Natural killer cell treated with Interleukin-12 subunit alpha and Interleukin-12 subunit beta and Interleukin-15 and Interleukin-18, amount 100 ng/mL, for 72 hours (primary cell): Measurements from ENCODE around the gene ULBP3. TPM values are rescaled to one million over a fixed set of nuclear protein-coding genes. Genes with fewer than 3 reads are reported as not detected.
A peak's percentile ranks its signal among the peaks of the same experiment; 100 is the strongest.

Experiments used
- ATAC-seq, 2 donors: fragments of 150-1000 bp; cut with Tn5 transposase in 1 of 2; sonication (Bioruptor Pico), chemical (Tn5 transposase) in 1 of 2; 2 replicates each; pipeline ENCODE4 v1.10.0; 2021
- DNase-seq: peaks from one replicate; pipeline ENCODE4 v3.0.0; 2022; ENCODE audit warnings: low spot score
- H3K27ac Mint-ChIP-seq, 2 donors: 1 replicate in 1 of 2; 2 replicates in 1 of 2; pipeline ENCODE4 v1.8.0; 2022; ENCODE audit warnings: mixed read lengths in 2 of 2, mild to moderate bottlenecking in 1 of 2, moderate library complexity in 1 of 2
- H3K27me3 Mint-ChIP-seq, 2 donors: 1 replicate in 1 of 2; 2 replicates in 1 of 2; pipeline ENCODE4 v1.8.0; 2022; ENCODE audit warnings: mixed read lengths in 2 of 2
- H3K36me3 Mint-ChIP-seq: one replicate; pipeline ENCODE4 v1.8.0; 2022; ENCODE audit warnings: mixed read lengths
- H3K4me1 Mint-ChIP-seq, 2 donors: 1 replicate in 1 of 2; 2 replicates in 1 of 2; pipeline ENCODE4 v1.8.0; 2022; ENCODE audit warnings: low read depth in 2 of 2, mixed read lengths in 2 of 2, mild to moderate bottlenecking in 1 of 2
- H3K4me3 Mint-ChIP-seq: one replicate; pipeline ENCODE4 v1.8.0; 2022; ENCODE audit warnings: mixed read lengths
- H3K9me3 Mint-ChIP-seq: 2 replicates; pipeline ENCODE4 v1.8.0; 2022; ENCODE audit warnings: mixed read lengths
- total RNA-seq, 2 donors: library from RNA; stranded (reverse); gene quantifications; one replicate each; pipeline ENCODE4 v1.2.3, GENCODE V29; 2022

ULBP3 gene
- under 1 TPM; 0.45 to 0.98 TPM for total RNA-seq

- no peaks in the 10 kb centered on the region for H3K9me3 Mint-ChIP-seq
Measured at GRCh38 chr6:150068720-150069648, at the start of gene ULBP3. Gene ULBP3 (minus strand): TSS chr6:150069121. CDS start chr6:150069066, 55 bp downstream.

GRCh38 chr6:150118627-150119026 is 49.7 kb upstream of the ULBP3 start:
- no peaks in the 10 kb centered on the region for H3K36me3 Mint-ChIP-seq

More at GRCh38 chr6:150068720-150069648, at the start of gene ULBP3:
- peaks cover 6 to 7% of the 10 kb centered on the region in 2 donors for H3K27me3 Mint-ChIP-seq
- H3K4me1 Mint-ChIP-seq: peaks cover 16 to 18% of the 10 kb centered on the region in 2 donors
- ATAC-seq (peak; percentile 90 to 95), DNase-seq (peak; percentile 78)
- no peak within 1 kb of the TSS for H3K27ac Mint-ChIP-seq
- peak within 1 kb of the TSS; percentile 77 for H3K4me3 Mint-ChIP-seq
- no peaks in the 10 kb centered on the region for H3K36me3 Mint-ChIP-seq

DNA sequence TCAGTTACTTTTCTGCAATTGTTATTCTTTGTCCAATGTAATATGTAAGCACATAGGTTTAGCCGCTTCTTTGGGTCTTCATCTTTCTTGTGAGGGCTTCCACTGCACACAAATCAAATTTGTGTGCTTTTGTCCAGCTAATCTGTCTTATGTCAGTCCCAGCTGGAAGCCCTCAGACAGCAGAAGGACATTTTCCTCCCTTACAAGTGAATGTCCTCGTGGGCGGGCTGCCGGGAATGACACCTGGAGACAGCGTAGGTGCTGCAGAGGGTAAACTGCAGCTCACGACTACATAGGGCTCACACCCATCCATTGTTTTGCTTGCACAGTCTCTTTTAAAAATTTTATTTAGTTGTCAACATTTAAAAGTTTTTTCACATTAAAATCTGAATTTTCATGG is 49.3 kb upstream of the ULBP3 start:
- DNase-seq (no peak), ATAC-seq (no peak)
- Mint-ChIP-seq H3K36me3 (no peaks in the 10 kb centered on the region), H3K9me3 (no peaks in the 10 kb centered on the region), H3K27ac (no peak overlapping the region), H3K4me3 (no peak overlapping the region), H3K27me3 (peaks cover 2 to 9% of the 10 kb centered on the region in 2 donors), H3K4me1 (peaks cover 13 to 18% of the 10 kb centered on the region in 2 donors)

More at GRCh38 chr6:150118627-150119026, 49.7 kb upstream of the ULBP3 start:
- ATAC-seq (no peak), DNase-seq (no peak)
- H3K4me3 Mint-ChIP-seq: no peak overlapping the region
- peaks cover 13 to 22% of the 10 kb centered on the region in 2 donors for H3K4me1 Mint-ChIP-seq
- H3K27ac Mint-ChIP-seq: no peak overlapping the region
- H3K9me3 Mint-ChIP-seq: no peaks in the 10 kb centered on the region
- H3K27me3 Mint-ChIP-seq: peaks cover 2 to 13% of the 10 kb centered on the region in 2 donors

DNA sequence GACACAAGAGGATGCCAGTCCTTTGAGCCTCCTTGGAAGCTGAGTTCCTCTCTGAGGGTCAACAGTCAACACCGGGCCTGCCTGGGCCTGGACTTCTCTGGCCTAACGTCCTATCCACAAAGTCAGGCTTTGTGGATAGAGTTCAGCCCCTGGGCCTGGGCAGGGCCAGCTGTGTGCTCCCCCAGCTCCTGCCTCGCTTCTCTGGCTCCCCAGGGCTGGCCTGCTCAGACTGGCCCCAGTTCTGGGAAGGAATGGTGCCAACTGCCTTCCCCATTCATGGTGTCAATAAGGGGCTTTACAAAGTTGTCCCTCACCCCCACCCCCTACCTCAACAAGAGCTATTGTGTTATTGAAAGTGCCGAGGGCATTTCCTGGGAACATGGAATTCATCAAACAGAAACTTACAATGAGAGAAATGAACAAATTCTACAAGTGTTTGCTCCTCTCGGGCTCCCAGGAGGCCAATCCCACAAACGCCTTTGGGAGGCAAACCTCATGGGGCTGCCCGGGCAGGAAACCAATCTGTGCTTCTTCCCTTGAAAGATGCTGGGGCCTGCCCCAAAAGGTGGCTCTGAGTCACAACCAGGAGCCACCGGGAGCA is 47.4 kb upstream of the ULBP3 start:
- no peak overlapping the region for H3K4me3 Mint-ChIP-seq
- H3K27me3 Mint-ChIP-seq: peaks cover 4 to 9% of the 10 kb centered on the region in 2 donors
- ATAC-seq: no peak

GRCh38 chr6:150115769-150116168 is 46.8 kb upstream of the ULBP3 start:
- Mint-ChIP-seq H3K4me3 (no peak overlapping the region), H3K4me1 (peaks cover 13 to 17% of the 10 kb centered on the region in 2 donors), H3K9me3 (no peaks in the 10 kb centered on the region), H3K36me3 (no peaks in the 10 kb centered on the region), H3K27me3 (peaks cover 9 to 11% of the 10 kb centered on the region in 2 donors), H3K27ac (no peak overlapping the region)
- DNase-seq: no peak
- no peak for ATAC-seq

More for the DNA sequence above, 47.4 kb upstream of the ULBP3 start:
- no peak for DNase-seq
- Mint-ChIP-seq H3K36me3 (no peaks in the 10 kb centered on the region), H3K4me1 (peaks cover 13 to 17% of the 10 kb centered on the region in 2 donors), H3K9me3 (no peaks in the 10 kb centered on the region), H3K27ac (no peak overlapping the region)

DNA sequence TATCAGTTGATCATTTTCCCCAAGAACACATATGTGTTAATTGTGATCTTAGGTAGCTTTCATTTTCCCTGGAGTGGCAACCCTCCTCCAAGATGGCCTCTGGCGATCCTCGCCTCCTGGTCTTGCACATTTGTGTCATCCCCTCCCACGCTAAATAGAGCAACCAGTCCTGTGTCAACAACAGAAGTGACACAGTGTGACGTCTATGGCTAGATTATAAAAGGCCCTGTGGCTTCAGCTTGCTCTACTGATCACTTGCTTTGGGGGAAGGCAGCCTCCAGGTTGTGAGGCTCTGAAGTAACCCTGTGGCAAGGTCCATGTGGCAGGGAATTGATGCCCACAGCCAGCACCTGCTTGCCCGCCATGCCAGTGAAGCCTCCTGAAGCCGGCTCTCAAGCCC is 43.3 kb upstream of the ULBP3 start:
- Mint-ChIP-seq H3K36me3 (no peaks in the 10 kb centered on the region), H3K4me3 (no peak overlapping the region), H3K27me3 (peaks cover 11% of the 10 kb centered on the region in 2 donors), H3K9me3 (no peaks in the 10 kb centered on the region), H3K27ac (no peak overlapping the region), H3K4me1 (no peaks in the 10 kb centered on the region)
- DNase-seq (no peak), ATAC-seq (no peak)

GRCh38 chr6:150102750-150103270 is 33.9 kb upstream of the ULBP3 start:
- H3K4me1 Mint-ChIP-seq: no peaks in the 10 kb centered on the region
- no peak for ATAC-seq
- no peaks in the 10 kb centered on the region for H3K36me3 Mint-ChIP-seq
- DNase-seq: no peak
- no peak overlapping the region for H3K4me3 Mint-ChIP-seq
- no peaks in the 10 kb centered on the region for H3K9me3 Mint-ChIP-seq
- H3K27me3 Mint-ChIP-seq: peaks cover 5 to 8% of the 10 kb centered on the region in 2 donors
- no peak overlapping the region for H3K27ac Mint-ChIP-seq

DNA sequence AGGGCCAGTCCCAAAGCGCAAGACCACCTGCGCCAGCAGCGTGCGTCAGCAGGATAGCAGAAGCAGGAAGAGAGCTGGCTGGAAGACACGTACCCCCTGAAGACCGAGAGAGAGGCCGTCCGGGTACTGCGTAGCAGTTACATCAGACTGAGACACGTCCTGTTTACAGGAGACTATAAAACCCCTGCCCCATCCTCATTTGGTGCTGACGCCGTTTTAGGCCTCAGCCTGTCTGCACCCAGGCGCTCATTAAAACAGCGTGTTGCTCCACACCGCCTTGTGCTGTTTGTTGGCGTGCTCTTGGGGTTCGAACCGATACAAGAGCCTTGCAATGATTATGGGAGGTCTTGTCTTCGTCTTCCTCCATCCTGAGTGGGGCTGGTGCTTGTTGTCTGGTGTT is 31.8 kb upstream of the ULBP3 start:
- no peak for ATAC-seq
- peaks cover 3 to 8% of the 10 kb centered on the region in 2 donors for H3K27me3 Mint-ChIP-seq
- no peaks in the 10 kb centered on the region for H3K4me1 Mint-ChIP-seq
- no peaks in the 10 kb centered on the region for H3K9me3 Mint-ChIP-seq
- DNase-seq: no peak
- no peaks in the 10 kb centered on the region for H3K36me3 Mint-ChIP-seq
- no peak overlapping the region for H3K27ac Mint-ChIP-seq
- no peak overlapping the region for H3K4me3 Mint-ChIP-seq

GRCh38 chr6:150099953-150100352 is 31.0 kb upstream of the ULBP3 start:
- ATAC-seq: no peak
- H3K27me3 Mint-ChIP-seq: peaks cover 10 to 16% of the 10 kb centered on the region in 2 donors
- H3K9me3 Mint-ChIP-seq: no peaks in the 10 kb centered on the region
- H3K27ac Mint-ChIP-seq: no peak overlapping the region
- no peaks in the 10 kb centered on the region for H3K4me1 Mint-ChIP-seq
- no peaks in the 10 kb centered on the region for H3K36me3 Mint-ChIP-seq
- DNase-seq: no peak
- H3K4me3 Mint-ChIP-seq: no peak overlapping the region

- no peak overlapping the region for H3K27ac Mint-ChIP-seq
- peaks cover 13 to 17% of the 10 kb centered on the region in 2 donors for H3K27me3 Mint-ChIP-seq
- H3K9me3 Mint-ChIP-seq: no peaks in the 10 kb centered on the region
- DNase-seq (no peak), ATAC-seq (no peak)
- no peak overlapping the region for H3K4me3 Mint-ChIP-seq
- H3K36me3 Mint-ChIP-seq: no peaks in the 10 kb centered on the region
- peaks cover 0 to 3% of the 10 kb centered on the region in 2 donors for H3K4me1 Mint-ChIP-seq
Measured at GRCh38 chr6:150099546-150099945, 30.6 kb upstream of the ULBP3 start.

DNA sequence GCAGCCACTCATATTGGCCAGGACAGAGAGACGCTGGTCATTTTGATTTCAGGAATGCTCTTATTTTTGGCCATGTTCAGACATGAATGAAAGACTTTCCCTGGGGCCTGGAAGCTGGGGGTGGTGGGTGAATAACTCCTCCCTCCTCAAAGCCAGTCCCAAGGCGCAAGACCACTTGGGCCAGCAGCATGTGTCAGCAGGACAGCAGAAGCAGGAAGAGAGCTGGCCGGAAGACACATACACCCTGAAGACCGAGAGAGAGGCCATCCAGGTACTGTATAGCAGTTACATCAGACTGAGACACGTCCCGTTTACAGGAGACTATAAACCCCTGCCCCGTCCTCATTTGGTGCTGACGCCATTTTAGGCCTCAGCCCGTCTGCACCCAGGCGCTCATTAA is 29.2 kb upstream of the ULBP3 start:
- Mint-ChIP-seq H3K4me1 (peaks cover 0 to 3% of the 10 kb centered on the region in 2 donors), H3K4me3 (no peak overlapping the region), H3K36me3 (no peaks in the 10 kb centered on the region), H3K9me3 (no peaks in the 10 kb centered on the region), H3K27ac (no peak overlapping the region), H3K27me3 (peaks cover 15 to 17% of the 10 kb centered on the region in 2 donors)
- ATAC-seq (no peak), DNase-seq (no peak)

DNA sequence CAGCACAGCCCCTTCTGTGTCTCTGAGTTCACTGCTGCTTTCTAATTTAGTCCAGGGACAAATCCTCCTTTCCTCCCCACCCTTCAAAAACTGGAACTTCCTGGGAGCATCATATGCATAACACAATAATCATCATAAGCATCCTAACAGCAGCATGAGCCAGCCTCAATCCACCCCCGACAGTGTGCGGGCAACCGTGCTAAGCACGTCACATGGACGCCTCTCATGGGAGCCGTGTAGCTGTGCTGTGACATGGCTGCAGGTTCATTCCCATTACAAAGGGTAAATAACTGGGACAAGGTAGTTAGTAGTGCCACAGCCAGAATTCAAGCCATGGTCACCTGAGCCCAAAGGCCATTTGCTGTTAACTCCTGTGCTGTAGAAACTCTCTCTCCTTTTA is 24.5 kb upstream of the ULBP3 start:
- no peaks in the 10 kb centered on the region for H3K9me3 Mint-ChIP-seq
- H3K27me3 Mint-ChIP-seq: peaks cover 17% of the 10 kb centered on the region in 2 donors
- no peak overlapping the region for H3K27ac Mint-ChIP-seq
- no peak overlapping the region for H3K4me3 Mint-ChIP-seq
- ATAC-seq (no peak), DNase-seq (no peak)
- peaks cover 0 to 3% of the 10 kb centered on the region in 2 donors for H3K4me1 Mint-ChIP-seq
- H3K36me3 Mint-ChIP-seq: no peaks in the 10 kb centered on the region

- Mint-ChIP-seq H3K4me3 (no peak overlapping the region), H3K4me1 (peaks cover 0 to 3% of the 10 kb centered on the region in 2 donors), H3K36me3 (no peaks in the 10 kb centered on the region), H3K27me3 (peaks cover 17 to 19% of the 10 kb centered on the region in 2 donors), H3K27ac (no peak overlapping the region), H3K9me3 (no peaks in the 10 kb centered on the region)
- ATAC-seq: no peak
- no peak for DNase-seq
Measured at GRCh38 chr6:150091476-150091875, 22.6 kb upstream of the ULBP3 start.

DNA sequence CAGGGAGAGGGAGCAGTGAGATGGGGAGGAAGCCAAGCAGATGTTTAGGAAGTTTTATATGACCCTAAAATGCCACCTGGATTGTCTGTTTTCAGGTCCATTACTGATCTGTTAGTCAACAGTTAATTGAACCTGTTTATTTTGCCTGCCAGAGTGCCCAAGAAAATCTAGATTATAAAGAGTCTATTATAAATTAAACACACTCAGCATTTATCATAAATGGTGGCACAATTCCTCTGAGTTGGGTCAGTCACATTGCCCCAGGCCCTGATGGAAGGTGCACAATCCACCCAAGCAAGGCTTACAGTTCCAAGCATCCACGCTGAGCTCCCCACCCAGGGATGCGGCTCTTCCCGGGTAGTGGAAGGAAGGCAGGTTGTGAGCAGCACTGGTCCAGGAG is 21.4 kb upstream of the ULBP3 start:
- no peaks in the 10 kb centered on the region for H3K9me3 Mint-ChIP-seq
- peaks cover 0 to 3% of the 10 kb centered on the region in 2 donors for H3K4me1 Mint-ChIP-seq
- no peak overlapping the region for H3K4me3 Mint-ChIP-seq
- H3K36me3 Mint-ChIP-seq: no peaks in the 10 kb centered on the region
- ATAC-seq (no peak), DNase-seq (no peak)
- no peak overlapping the region for H3K27ac Mint-ChIP-seq
- H3K27me3 Mint-ChIP-seq: peaks cover 12 to 13% of the 10 kb centered on the region in 2 donors
